Neural cell (in vitro differentiated cells): ENCODE measurements around the gene NOTUM.

Experiments used
- CTCF ChIP-seq: fragments of 450-650 bp; IDR thresholded peaks from 2 replicates; pipeline ENCODE4 v1.5.1; 2014; ENCODE audit warnings: antibody characterized with exemption, mild to moderate bottlenecking, moderate library complexity; ENCODE audit not compliant: poor library complexity, severe bottlenecking
- EZH2 ChIP-seq: fragments of 200-600, 300-800 bp; shearing (Covaris generic), sonication (generic); IDR thresholded peaks from 2 replicates; pipeline ENCODE4 v1.6.1; 2014; ENCODE audit warnings: antibody characterized with exemption, low read length, borderline replicate concordance, mild to moderate bottlenecking; ENCODE audit not compliant: insufficient read depth, poor library complexity, severe bottlenecking
- MXI1 ChIP-seq: fragments of 450-650 bp; conservative IDR thresholded peaks from 2 replicates; pipeline ENCODE4 v1.6.1; 2014; ENCODE audit warnings: antibody characterized with exemption, mild to moderate bottlenecking; ENCODE audit not compliant: poor library complexity, severe bottlenecking
- POLR2AphosphoS5 ChIP-seq: IDR thresholded peaks from 2 replicates; pipeline ENCODE4 v1.6.1; 2012
- REST ChIP-seq: IDR thresholded peaks from 2 replicates; pipeline ENCODE4 v1.6.1; 2012; ENCODE audit warnings: borderline replicate concordance
- SMC3 ChIP-seq: fragments of 450-650 bp; conservative IDR thresholded peaks from 2 replicates; pipeline ENCODE4 v1.6.1; 2014; ENCODE audit warnings: antibody characterized with exemption, mild to moderate bottlenecking, moderate library complexity; ENCODE audit not compliant: poor library complexity
- TAF1 ChIP-seq: IDR thresholded peaks from 2 replicates; pipeline ENCODE4 v1.6.1; 2012; ENCODE audit warnings: low read depth

GRCh38 chr17:81996757-81997441, 35.9 kb upstream of the NOTUM start:
- TF ChIP-seq CTCF (no peak), EZH2 (no peak), REST (no peak), SMC3 (no peak), POLR2AphosphoS5 (no peak), TAF1 (no peak), MXI1 (no peak)
